ENCODE data around the gene EFCAB11. TPM values are rescaled to one million over a fixed set of nuclear protein-coding genes. Genes with fewer than 3 reads are reported as not detected.

EFCAB11 gene
- total RNA-seq, 1 donor from 2014 or later = 7.7 TPM

GRCh38 chr14:89957376-89957775, 2.8 kb upstream of the EFCAB11 start:
- peaks cover 30% of the 10 kb centered on the region for H3K4me1 Mint-ChIP-seq (ENCODE audit: low read depth)
- peak overlapping the region; percentile 99 for H3K4me3 Mint-ChIP-seq (ENCODE audit: unreplicated experiment)

DNA sequence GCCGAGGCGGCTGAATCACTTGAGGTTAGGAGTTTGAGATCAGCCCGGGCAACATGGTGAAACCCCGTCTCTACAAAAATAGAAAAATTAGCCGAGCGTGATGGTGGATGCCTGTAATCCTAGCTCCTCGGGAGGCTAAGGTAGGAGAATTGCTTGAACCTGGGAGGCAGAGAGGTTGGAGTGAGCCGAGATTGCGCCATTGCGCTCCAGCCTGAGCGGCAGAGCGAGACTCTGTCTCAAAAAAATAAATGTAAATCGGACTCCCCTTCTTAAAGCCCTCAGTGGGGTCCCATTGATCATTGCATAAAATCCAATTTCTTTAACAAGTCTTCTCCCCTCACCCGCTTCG, 2.1 kb upstream of the EFCAB11 start:
- H3K36me3 Mint-ChIP-seq (ENCODE audit: low read depth) = no peaks in the 10 kb centered on the region
- TF ChIP-seq, protein P1, sequence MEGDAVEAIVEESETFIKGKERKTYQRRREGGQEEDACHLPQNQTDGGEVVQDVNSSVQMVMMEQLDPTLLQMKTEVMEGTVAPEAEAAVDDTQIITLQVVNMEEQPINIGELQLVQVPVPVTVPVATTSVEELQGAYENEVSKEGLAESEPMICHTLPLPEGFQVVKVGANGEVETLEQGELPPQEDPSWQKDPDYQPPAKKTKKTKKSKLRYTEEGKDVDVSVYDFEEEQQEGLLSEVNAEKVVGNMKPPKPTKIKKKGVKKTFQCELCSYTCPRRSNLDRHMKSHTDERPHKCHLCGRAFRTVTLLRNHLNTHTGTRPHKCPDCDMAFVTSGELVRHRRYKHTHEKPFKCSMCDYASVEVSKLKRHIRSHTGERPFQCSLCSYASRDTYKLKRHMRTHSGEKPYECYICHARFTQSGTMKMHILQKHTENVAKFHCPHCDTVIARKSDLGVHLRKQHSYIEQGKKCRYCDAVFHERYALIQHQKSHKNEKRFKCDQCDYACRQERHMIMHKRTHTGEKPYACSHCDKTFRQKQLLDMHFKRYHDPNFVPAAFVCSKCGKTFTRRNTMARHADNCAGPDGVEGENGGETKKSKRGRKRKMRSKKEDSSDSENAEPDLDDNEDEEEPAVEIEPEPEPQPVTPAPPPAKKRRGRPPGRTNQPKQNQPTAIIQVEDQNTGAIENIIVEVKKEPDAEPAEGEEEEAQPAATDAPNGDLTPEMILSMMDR (IDR thresholded peaks at IDR 0.05) = no peak
- H3K4me3 Mint-ChIP-seq (ENCODE audit: unreplicated experiment) = peak overlapping the region; percentile 99
- no peaks in the 10 kb centered on the region for H3K9me3 Mint-ChIP-seq (ENCODE audit: low read depth)
- no peak for DNase-seq (ENCODE audit: low spot score)
- no peaks in the 10 kb centered on the region for H3K27me3 Mint-ChIP-seq (ENCODE audit: low read depth)
- H3K4me1 Mint-ChIP-seq (ENCODE audit: low read depth) = peaks cover 30% of the 10 kb centered on the region
- peak overlapping the region; percentile 98 for H3K27ac Mint-ChIP-seq (ENCODE audit: unreplicated experiment)

More at GRCh38 chr14:89957376-89957775, 2.8 kb upstream of the EFCAB11 start:
- TF ChIP-seq, protein P1 (IDR thresholded peaks at IDR 0.05) = no peak
- no peaks in the 10 kb centered on the region for H3K9me3 Mint-ChIP-seq (ENCODE audit: low read depth)
- no peaks in the 10 kb centered on the region for H3K36me3 Mint-ChIP-seq (ENCODE audit: low read depth)
- no peak overlapping the region for H3K27ac Mint-ChIP-seq (ENCODE audit: unreplicated experiment)
- H3K27me3 Mint-ChIP-seq (ENCODE audit: low read depth) = no peaks in the 10 kb centered on the region
- no peak for DNase-seq (ENCODE audit: low spot score)

GRCh38 chr14:89955745-89956660, 1.5 kb upstream of the EFCAB11 start, which contains the start of gene TDP1:
TSS of gene TDP1 (plus strand) at chr14:89955927. CDS start at chr14:89963115, 7,188 bp downstream.
- H3K36me3 Mint-ChIP-seq (ENCODE audit: low read depth) = no peaks in the 10 kb centered on the region
- peak; percentile 99 for DNase-seq (ENCODE audit: low spot score)
- no peaks in the 10 kb centered on the region for H3K27me3 Mint-ChIP-seq (ENCODE audit: low read depth)
- no peaks in the 10 kb centered on the region for H3K9me3 Mint-ChIP-seq (ENCODE audit: low read depth)
- H3K4me1 Mint-ChIP-seq (ENCODE audit: low read depth) = peaks cover 30% of the 10 kb centered on the region
- H3K27ac Mint-ChIP-seq (ENCODE audit: unreplicated experiment) = peak within 1 kb of the TSS; percentile 98
- peak within 1 kb of the TSS; percentile 99 for H3K4me3 Mint-ChIP-seq (ENCODE audit: unreplicated experiment)
- TF ChIP-seq, protein P1 (IDR thresholded peaks at IDR 0.05) = peak; percentile 40

DNA sequence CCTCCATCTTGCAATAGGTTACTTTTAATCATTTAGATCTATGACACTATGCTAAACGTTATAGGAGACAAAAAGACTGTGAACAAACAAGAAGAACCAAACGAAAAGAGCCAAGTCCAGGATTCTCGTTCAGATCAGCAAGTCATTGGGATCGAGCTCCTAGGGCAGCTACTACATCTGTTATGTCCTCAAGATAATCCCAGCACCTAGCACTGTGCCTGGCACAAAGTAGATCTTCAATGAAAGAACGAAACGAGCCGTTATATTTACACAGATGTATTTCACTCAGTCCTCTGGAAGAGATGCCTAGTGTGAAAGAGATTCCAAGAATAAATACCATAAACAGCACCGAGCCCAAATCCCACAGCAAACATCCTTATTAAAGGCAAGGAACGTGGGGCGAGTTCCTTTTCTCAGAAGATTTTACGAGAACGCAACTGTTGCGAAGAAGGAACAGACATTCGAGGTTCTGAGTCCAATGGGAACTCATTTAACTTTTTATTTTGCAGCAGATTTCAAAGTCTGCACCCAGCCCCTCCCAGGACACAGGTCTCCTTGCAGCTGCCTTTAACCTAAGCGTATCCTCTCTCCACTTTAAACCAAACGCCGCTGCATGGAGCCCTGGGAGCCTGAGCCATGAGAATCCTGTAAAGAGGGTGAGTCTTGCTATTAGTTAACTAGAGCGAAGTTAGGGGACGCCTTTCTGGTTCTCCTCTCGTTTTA, 653 bp upstream of the EFCAB11 start:
- no peak for DNase-seq (ENCODE audit: low spot score)
- TF ChIP-seq, protein P1 (IDR thresholded peaks at IDR 0.05) = no peak

GRCh38 chr14:89953602-89954001, 928 bp downstream of the EFCAB11 start:
- Mint-ChIP-seq H3K27me3 (ENCODE audit: low read depth) (no peaks in the 10 kb centered on the region), H3K9me3 (ENCODE audit: low read depth) (no peaks in the 10 kb centered on the region), H3K27ac (ENCODE audit: unreplicated experiment) (peak overlapping the region; percentile 1), H3K4me3 (ENCODE audit: unreplicated experiment) (peak overlapping the region; percentile 99), H3K4me1 (ENCODE audit: low read depth) (peaks cover 30% of the 10 kb centered on the region), H3K36me3 (ENCODE audit: low read depth) (peaks cover 1% of the 10 kb centered on the region)
- no peak for DNase-seq (ENCODE audit: low spot score)
- TF ChIP-seq, protein P1 (IDR thresholded peaks at IDR 0.05) = no peak

More for the DNA sequence above, 653 bp upstream of the EFCAB11 start:
- Mint-ChIP-seq H3K27ac (ENCODE audit: unreplicated experiment) (peak overlapping the region; percentile 98), H3K27me3 (ENCODE audit: low read depth) (no peaks in the 10 kb centered on the region), H3K9me3 (ENCODE audit: low read depth) (no peaks in the 10 kb centered on the region), H3K4me1 (ENCODE audit: low read depth) (peaks cover 30% of the 10 kb centered on the region), H3K36me3 (ENCODE audit: low read depth) (no peaks in the 10 kb centered on the region), H3K4me3 (ENCODE audit: unreplicated experiment) (peak overlapping the region; percentile 99)

Measured in chondrocyte (in vitro differentiated cells).